ENCODE results near the gene KAT5. TPM values are rescaled to one million over a fixed set of nuclear protein-coding genes. Genes with fewer than 3 reads are reported as not detected.
"Not testable (repeated sequence)": the region's sequence is repeated elsewhere in the genome, so short reads cannot be mapped to it uniquely, and the experiment has no call there.

The KAT5 gene
- total RNA-seq, 1 donor from 2014 or later = 31.4 TPM

DNA sequence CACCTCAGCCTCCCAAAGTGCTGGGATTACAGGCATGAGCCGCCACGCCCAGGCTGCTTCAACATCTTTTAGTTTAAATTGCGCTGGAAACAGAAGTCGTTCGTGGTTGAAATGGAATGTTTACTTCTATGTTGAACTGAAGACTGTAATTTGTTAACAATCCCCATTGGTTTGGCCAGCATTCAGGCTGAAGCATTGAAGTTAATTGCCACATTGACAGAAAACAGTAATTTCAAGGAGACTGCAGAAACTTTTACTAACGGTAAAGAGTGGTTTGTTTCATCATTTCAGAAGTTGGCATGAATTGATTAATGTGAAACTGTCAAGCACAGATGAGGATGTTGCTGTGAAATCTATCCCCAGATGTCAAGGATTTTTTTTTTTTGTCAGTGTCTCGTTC lies 54.5 kb downstream of the KAT5 start:
- no peak overlapping the region for H2AFZ ChIP-seq (ENCODE audit: low read depth, low read length)
- no peaks in the 10 kb centered on the region for H3K79me2 ChIP-seq (ENCODE audit: insufficient read depth, low read length)
- H3K4me3 Mint-ChIP-seq (ENCODE audit: unreplicated experiment) = no peak overlapping the region
- no peaks in the 10 kb centered on the region for H3K36me3 ChIP-seq (ENCODE audit: insufficient read depth, low read length)
- H3K9ac ChIP-seq (ENCODE audit: low read length) = no peak overlapping the region
- peak; percentile 71 for DNase-seq (ENCODE audit: low read depth)
- H3K27me3 Mint-ChIP-seq (ENCODE audit: low read depth, unreplicated experiment) = no peaks in the 10 kb centered on the region
- H3K4me1 ChIP-seq (ENCODE audit: insufficient read depth, low read length) = no peaks in the 10 kb centered on the region
- H3K27ac ChIP-seq (ENCODE audit: low read depth, low read length) = no peak overlapping the region
- H3K27ac Mint-ChIP-seq (ENCODE audit: unreplicated experiment) = no peak overlapping the region
- H3K4me3 ChIP-seq (ENCODE audit: insufficient read depth, low read depth, low read length) = no peak overlapping the region
- H3K9me3 ChIP-seq (ENCODE audit: insufficient read depth, low read depth, low read length) = no peaks in the 10 kb centered on the region
- H3K4me1 Mint-ChIP-seq (ENCODE audit: low read depth, unreplicated experiment) = no peaks in the 10 kb centered on the region
- H3K9me3 Mint-ChIP-seq (ENCODE audit: unreplicated experiment) = peaks cover 8% of the 10 kb centered on the region
- H3K36me3 Mint-ChIP-seq (ENCODE audit: low read depth, unreplicated experiment) = peaks cover 2% of the 10 kb centered on the region
- no peak for TF ChIP-seq EZH2 (IDR thresholded peaks at IDR 0.05; ENCODE audit: insufficient read depth, low read length)
- TF ChIP-seq, protein P1, sequence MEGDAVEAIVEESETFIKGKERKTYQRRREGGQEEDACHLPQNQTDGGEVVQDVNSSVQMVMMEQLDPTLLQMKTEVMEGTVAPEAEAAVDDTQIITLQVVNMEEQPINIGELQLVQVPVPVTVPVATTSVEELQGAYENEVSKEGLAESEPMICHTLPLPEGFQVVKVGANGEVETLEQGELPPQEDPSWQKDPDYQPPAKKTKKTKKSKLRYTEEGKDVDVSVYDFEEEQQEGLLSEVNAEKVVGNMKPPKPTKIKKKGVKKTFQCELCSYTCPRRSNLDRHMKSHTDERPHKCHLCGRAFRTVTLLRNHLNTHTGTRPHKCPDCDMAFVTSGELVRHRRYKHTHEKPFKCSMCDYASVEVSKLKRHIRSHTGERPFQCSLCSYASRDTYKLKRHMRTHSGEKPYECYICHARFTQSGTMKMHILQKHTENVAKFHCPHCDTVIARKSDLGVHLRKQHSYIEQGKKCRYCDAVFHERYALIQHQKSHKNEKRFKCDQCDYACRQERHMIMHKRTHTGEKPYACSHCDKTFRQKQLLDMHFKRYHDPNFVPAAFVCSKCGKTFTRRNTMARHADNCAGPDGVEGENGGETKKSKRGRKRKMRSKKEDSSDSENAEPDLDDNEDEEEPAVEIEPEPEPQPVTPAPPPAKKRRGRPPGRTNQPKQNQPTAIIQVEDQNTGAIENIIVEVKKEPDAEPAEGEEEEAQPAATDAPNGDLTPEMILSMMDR (IDR thresholded peaks at IDR 0.05; ENCODE audit: insufficient read depth, low read depth, low read length) = no peak
- H4K20me1 ChIP-seq (ENCODE audit: insufficient read depth, low read length) = no peaks in the 10 kb centered on the region
- no peak overlapping the region for H3K4me2 ChIP-seq (ENCODE audit: low read length)
- FAIRE-seq = no peak
- H3K27me3 ChIP-seq (ENCODE audit: insufficient read depth, low read length) = no peaks in the 10 kb centered on the region

DNA sequence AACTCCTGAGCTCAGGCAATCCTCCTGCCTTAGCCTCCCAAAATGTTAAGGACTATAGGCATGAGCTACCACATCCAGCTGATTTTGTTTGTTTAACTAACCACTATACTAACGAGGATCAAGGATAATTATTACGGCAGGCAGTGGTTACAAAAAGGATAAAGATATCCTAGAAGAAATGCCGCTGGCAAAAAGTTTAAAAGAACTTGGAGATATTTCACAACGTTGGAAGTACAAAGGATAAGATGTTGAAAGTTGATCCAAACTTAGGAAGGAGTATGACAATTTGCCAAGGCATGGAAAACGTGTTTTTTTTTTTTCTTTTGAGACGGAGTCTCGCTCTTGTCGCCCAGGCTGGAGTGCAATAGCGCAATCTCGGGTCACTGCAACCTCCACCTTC lies 55.4 kb downstream of the KAT5 start:
- Histone ChIP-seq H3K79me2 (ENCODE audit: insufficient read depth, low read length) (no peaks in the 10 kb centered on the region), H3K36me3 (ENCODE audit: insufficient read depth, low read length) (no peaks in the 10 kb centered on the region), H4K20me1 (ENCODE audit: insufficient read depth, low read length) (no peaks in the 10 kb centered on the region), H3K9ac (ENCODE audit: low read length) (no peak overlapping the region), H3K27me3 (ENCODE audit: insufficient read depth, low read length) (no peaks in the 10 kb centered on the region), H2AFZ (ENCODE audit: low read depth, low read length) (no peak overlapping the region), H3K9me3 (ENCODE audit: insufficient read depth, low read depth, low read length) (no peaks in the 10 kb centered on the region), H3K4me3 (ENCODE audit: insufficient read depth, low read depth, low read length) (no peak overlapping the region), H3K27ac (ENCODE audit: low read depth, low read length) (no peak overlapping the region), H3K4me2 (ENCODE audit: low read length) (no peak overlapping the region), H3K4me1 (ENCODE audit: insufficient read depth, low read length) (no peaks in the 10 kb centered on the region)
- H3K4me1 Mint-ChIP-seq (ENCODE audit: low read depth, unreplicated experiment) = no peaks in the 10 kb centered on the region
- FAIRE-seq (no peak), DNase-seq (ENCODE audit: low read depth) (no peak)
- H3K27me3 Mint-ChIP-seq (ENCODE audit: low read depth, unreplicated experiment) = no peaks in the 10 kb centered on the region
- H3K36me3 Mint-ChIP-seq (ENCODE audit: low read depth, unreplicated experiment) = peaks cover 2% of the 10 kb centered on the region
- H3K27ac Mint-ChIP-seq (ENCODE audit: unreplicated experiment) = no peak overlapping the region
- TF ChIP-seq EZH2 (IDR thresholded peaks at IDR 0.05; ENCODE audit: insufficient read depth, low read length) = no peak
- TF ChIP-seq, protein P1 (IDR thresholded peaks at IDR 0.05; ENCODE audit: insufficient read depth, low read depth, low read length) = no peak
- no peak overlapping the region for H3K4me3 Mint-ChIP-seq (ENCODE audit: unreplicated experiment)
- H3K9me3 Mint-ChIP-seq (ENCODE audit: unreplicated experiment) = peaks cover 8% of the 10 kb centered on the region

DNA sequence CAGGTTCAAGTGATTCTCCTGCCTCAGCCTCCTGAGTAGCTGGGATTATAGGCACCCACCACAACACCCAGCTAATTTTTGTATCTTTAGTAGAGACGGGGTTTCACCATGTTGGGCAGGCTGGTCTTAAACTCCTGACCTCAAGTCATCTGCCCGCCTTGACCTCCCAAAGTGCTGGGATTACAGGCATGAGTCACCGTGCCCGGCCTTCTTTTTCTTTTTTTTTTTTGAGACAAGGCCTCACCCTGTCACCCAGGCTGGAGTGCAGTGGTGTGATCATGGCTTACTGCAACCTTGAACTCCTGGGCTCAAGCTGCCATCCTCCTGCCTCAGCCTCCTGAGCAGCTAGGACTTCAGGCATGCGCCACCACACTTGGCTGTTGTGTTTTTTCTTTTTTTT lies 55.8 kb downstream of the KAT5 start:
- not testable (repeated sequence) for H3K4me3 ChIP-seq (ENCODE audit: insufficient read depth, low read depth, low read length); H3K36me3 Mint-ChIP-seq (ENCODE audit: low read depth, unreplicated experiment); H3K27me3 ChIP-seq (ENCODE audit: insufficient read depth, low read length); H3K27ac ChIP-seq (ENCODE audit: low read depth, low read length); H3K79me2 ChIP-seq (ENCODE audit: insufficient read depth, low read length); H3K27ac Mint-ChIP-seq (ENCODE audit: unreplicated experiment); H3K9me3 Mint-ChIP-seq (ENCODE audit: unreplicated experiment); FAIRE-seq; H3K4me1 ChIP-seq (ENCODE audit: insufficient read depth, low read length); H3K36me3 ChIP-seq (ENCODE audit: insufficient read depth, low read length); H3K4me1 Mint-ChIP-seq (ENCODE audit: low read depth, unreplicated experiment); H3K9ac ChIP-seq (ENCODE audit: low read length); H3K4me2 ChIP-seq (ENCODE audit: low read length); H2AFZ ChIP-seq (ENCODE audit: low read depth, low read length); H3K4me3 Mint-ChIP-seq (ENCODE audit: unreplicated experiment); DNase-seq (ENCODE audit: low read depth); H3K9me3 ChIP-seq (ENCODE audit: insufficient read depth, low read depth, low read length); H4K20me1 ChIP-seq (ENCODE audit: insufficient read depth, low read length); H3K27me3 Mint-ChIP-seq (ENCODE audit: low read depth, unreplicated experiment)

Other genes starting within 250 kb of the KAT5 start
- 7,772 and 8,991 TPM in 2 replicates for gene MALAT1, start 213.2 kb upstream of the KAT5 start, total RNA-seq
- 106 and 128 TPM in 2 replicates for gene SCYL1, start 187.2 kb upstream of the KAT5 start, total RNA-seq
- 33.2 and 36.5 TPM in 2 replicates for gene LTBP3, start 153.9 kb upstream of the KAT5 start, total RNA-seq
- gene ZNRD2, start 141.8 kb upstream of the KAT5 start, total RNA-seq = 40.4 and 45.1 TPM in 2 replicates
- gene FAM89B, start 139.7 kb upstream of the KAT5 start, total RNA-seq = 45.2 and 47.5 TPM in 2 replicates
- 9.4 and 10.1 TPM in 2 replicates for gene EHBP1L1, start 136.2 kb upstream of the KAT5 start, total RNA-seq
- gene KCNK7, start 116.5 kb upstream of the KAT5 start, total RNA-seq = 0.84 TPM in 1 of 2 replicates, not detected in the other
- gene MAP3K11, start 98.0 kb upstream of the KAT5 start, total RNA-seq = 55.4 and 61.3 TPM in 2 replicates
- gene PCNX3, start 96.5 kb upstream of the KAT5 start, total RNA-seq = 45.6 and 51.2 TPM in 2 replicates
- 19.0 and 26.7 TPM in 2 replicates for gene SIPA1, start 74.2 kb upstream of the KAT5 start, total RNA-seq
- gene RELA, start 49.3 kb upstream of the KAT5 start, total RNA-seq = 62.2 and 68.9 TPM in 2 replicates
- 24.7 and 25.0 TPM in 2 replicates for gene RNASEH2C, start 8.5 kb downstream of the KAT5 start, total RNA-seq
- 10.4 and 10.9 TPM in 2 replicates for gene AP5B1, start 68.7 kb downstream of the KAT5 start, total RNA-seq
- gene OVOL1, start 74.8 kb downstream of the KAT5 start, total RNA-seq = 0.22 and 1.0 TPM in 2 replicates
- 1.2 and 1.5 TPM in 2 replicates for gene SNX32, start 121.7 kb downstream of the KAT5 start, total RNA-seq
- gene CFL1, start 145.9 kb downstream of the KAT5 start, total RNA-seq = 1,793 and 1,931 TPM in 2 replicates
- gene MUS81, start 148.2 kb downstream of the KAT5 start, total RNA-seq = 59.9 and 64.3 TPM in 2 replicates
- gene EFEMP2, start 160.5 kb downstream of the KAT5 start, total RNA-seq = 97.3 and 119 TPM in 2 replicates
- not detected in 2 replicates for gene CTSW, start 167.6 kb downstream of the KAT5 start, total RNA-seq
- 67.4 and 68.7 TPM in 2 replicates for gene FIBP, start 176.2 kb downstream of the KAT5 start, total RNA-seq
- gene CCDC85B, start 178.4 kb downstream of the KAT5 start, total RNA-seq = 29.9 and 31.4 TPM in 2 replicates
- 24.5 and 37.9 TPM in 2 replicates for gene FOSL1, start 188.1 kb downstream of the KAT5 start, total RNA-seq
- gene C11orf68, start 206.8 kb downstream of the KAT5 start, total RNA-seq = 34.6 and 35.3 TPM in 2 replicates
- 158 and 169 TPM in 2 replicates for gene DRAP1, start 207.2 kb downstream of the KAT5 start, total RNA-seq
- not detected in 2 replicates for gene TSGA10IP, start 233.2 kb downstream of the KAT5 start, total RNA-seq
- gene SART1, start 249.5 kb downstream of the KAT5 start, total RNA-seq = 36.3 and 36.5 TPM in 2 replicates

All from astrocyte (in vitro differentiated cells and primary cell).